Measurements from ENCODE around the gene COQ7. TPM values are rescaled to one million over a fixed set of nuclear protein-coding genes. Genes with fewer than 3 reads are reported as not detected.
A peak's percentile ranks its signal among the peaks of the same experiment; 100 is the strongest.

The COQ7 gene
- total and polyA plus RNA-seq, 8 donors, result 6.9 to 12.6 (median 10.1) TPM

DNA sequence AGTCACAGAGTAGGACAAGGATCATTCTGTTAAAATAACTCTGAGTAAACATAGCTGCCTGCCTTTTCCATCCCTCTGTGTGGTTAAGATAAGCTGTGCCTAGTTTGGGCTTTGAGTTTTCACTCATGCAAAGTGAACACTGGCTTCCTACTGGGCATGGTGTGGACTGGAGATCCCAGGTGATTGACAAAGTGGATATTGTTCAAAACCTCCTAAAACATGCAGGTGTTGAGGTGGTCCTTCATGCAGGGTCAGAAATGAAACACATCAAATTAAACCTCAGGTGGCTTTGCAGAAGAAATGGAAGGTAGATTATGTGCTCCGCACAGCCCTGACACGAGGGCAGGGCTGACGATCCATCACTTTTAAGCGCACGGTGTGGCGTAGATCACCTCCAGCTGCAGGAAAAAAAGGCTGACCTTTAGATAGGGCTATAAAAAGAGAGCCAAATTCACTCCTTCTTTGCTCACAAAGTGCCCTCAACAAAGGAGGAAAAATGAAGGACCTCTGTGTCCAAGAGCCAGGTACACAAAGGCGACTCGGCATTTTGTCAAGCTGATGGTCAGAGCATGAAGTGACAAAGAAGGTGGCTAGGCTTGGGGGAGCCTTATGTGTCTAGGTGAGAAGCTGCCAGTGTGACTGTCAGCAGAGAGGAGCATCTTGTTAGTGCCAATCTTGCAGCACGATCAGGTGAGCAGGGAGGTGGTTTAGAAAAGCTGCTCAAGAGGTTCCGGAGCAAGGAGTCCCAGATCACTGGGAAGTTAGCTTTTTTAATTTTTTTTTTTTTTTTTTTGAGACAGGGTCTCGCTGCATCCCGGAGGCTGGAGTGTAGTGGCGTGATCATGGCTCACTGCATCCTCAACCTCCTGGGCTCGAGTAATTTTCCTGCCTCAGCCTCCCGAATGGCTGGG, 26.5 kb downstream of the COQ7 start:
- Histone ChIP-seq H3K27ac (no peak overlapping the region), H3K4me1 (peaks cover 0 to 4% (median 0%) of the 10 kb centered on the region in 3 donors), H3K27me3 (no peaks in the 10 kb centered on the region), H3K9me3 (no peaks in the 10 kb centered on the region), H3K36me3 (no peaks in the 10 kb centered on the region), H3K4me3 (no peak overlapping the region)
- TF ChIP-seq, protein P1, sequence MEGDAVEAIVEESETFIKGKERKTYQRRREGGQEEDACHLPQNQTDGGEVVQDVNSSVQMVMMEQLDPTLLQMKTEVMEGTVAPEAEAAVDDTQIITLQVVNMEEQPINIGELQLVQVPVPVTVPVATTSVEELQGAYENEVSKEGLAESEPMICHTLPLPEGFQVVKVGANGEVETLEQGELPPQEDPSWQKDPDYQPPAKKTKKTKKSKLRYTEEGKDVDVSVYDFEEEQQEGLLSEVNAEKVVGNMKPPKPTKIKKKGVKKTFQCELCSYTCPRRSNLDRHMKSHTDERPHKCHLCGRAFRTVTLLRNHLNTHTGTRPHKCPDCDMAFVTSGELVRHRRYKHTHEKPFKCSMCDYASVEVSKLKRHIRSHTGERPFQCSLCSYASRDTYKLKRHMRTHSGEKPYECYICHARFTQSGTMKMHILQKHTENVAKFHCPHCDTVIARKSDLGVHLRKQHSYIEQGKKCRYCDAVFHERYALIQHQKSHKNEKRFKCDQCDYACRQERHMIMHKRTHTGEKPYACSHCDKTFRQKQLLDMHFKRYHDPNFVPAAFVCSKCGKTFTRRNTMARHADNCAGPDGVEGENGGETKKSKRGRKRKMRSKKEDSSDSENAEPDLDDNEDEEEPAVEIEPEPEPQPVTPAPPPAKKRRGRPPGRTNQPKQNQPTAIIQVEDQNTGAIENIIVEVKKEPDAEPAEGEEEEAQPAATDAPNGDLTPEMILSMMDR (IDR thresholded peaks at IDR 0.05), result no peak
- intact Hi-C loops (cut with DNase I), result loop anchor here in 2 of 3 donors (10.0 kb wide), 2 partner anchors 411 to 421 kb away; no protein-coding TSS in a partner anchor
- 66 to 71% methylated on average over 15 of the region's 15 CpGs for WGBS, 2 donors
- ATAC-seq (peak in 3 of 4 donors; percentile 21 to 65 (median 22)), FAIRE-seq (no peak), DNase-seq (no peak)

DNA sequence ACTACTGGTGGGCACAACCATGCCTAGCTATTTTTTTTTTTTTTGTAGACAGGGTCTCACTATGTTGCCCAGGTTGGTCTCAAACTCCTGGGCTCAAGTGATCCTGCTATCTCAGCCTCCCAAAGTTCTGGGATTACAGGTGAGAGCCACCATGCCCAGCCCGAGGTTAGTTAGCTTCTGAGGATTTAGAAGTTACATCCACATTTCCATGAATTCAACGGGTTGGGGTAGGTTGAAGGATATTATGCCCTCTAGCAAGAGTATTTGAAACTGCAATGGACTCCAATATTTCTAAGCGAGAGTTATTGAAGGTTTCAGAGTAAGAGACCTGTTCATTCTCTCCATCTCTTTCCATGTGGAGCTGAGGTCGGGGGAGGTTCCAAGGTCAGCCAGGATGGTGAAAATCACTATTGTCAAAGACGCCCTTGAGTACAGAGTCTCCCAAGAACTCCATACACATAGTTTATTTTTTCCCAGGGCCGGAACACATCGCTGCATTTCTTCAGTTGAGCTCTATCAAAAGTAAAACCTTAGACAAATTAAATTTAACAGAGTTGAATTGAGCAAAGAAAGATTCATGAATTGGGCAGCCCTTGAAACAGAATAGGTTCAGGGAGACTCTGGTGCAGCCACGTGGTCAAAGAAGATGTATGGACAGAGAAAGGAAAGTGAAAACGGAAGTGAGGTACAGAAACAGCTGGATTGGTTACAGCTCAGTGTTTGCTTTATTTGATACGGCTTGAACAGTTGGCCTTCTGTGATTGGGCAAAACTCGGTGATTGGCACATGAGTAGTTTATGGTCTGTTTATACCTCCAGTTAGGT, 27.3 kb downstream of the COQ7 start:
- no peaks in the 10 kb centered on the region for H3K36me3 ChIP-seq
- ATAC-seq (peak; percentile 84 to 89 (median 88)), DNase-seq (peak in 2 of 6 donors; percentile 38 to 42), FAIRE-seq (no peak)
- H3K4me1 ChIP-seq, result peaks cover 0 to 4% (median 0%) of the 10 kb centered on the region in 3 donors
- TF ChIP-seq, protein P1 (IDR thresholded peaks at IDR 0.05), result no peak
- no peaks in the 10 kb centered on the region for H3K9me3 ChIP-seq
- no peaks in the 10 kb centered on the region for H3K27me3 ChIP-seq
- WGBS, 2 donors, result 58 to 64% methylated on average over 11 of the region's 11 CpGs
- no peak overlapping the region for H3K27ac ChIP-seq
- H3K4me3 ChIP-seq, result no peak overlapping the region
- intact Hi-C loops (cut with DNase I), result loop anchor here in 2 of 3 donors (10.0 kb wide), 2 partner anchors 410 to 420 kb away; no protein-coding TSS in a partner anchor

DNA sequence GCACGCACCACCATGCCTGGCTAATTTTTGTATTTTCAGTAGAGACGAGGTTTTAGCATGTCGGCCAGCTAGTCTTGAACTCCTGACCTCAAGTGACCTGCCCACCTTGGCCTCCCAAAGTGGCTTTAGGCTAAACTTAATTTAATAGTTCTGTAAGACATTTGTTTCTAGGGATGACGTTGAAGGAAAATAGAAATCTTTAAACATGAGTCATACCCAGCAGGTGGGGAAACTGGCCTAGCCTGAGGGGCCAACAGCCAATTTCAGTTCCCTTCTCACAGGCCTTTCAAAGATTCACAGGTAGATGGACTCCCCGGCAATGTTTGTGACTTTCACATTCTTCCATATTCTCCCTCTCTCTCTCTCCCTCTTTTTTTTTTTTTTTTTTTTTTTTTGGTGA, 28.2 kb downstream of the COQ7 start:
- intact Hi-C loops (cut with DNase I), result loop anchor here in 2 of 3 donors (10.0 kb wide), 2 partner anchors 409 to 419 kb away; no protein-coding TSS in a partner anchor
- no peak overlapping the region for H3K27ac ChIP-seq
- H3K4me1 ChIP-seq, result peaks cover 0 to 4% (median 0%) of the 10 kb centered on the region in 3 donors
- FAIRE-seq, result no peak
- no peaks in the 10 kb centered on the region for H3K27me3 ChIP-seq
- H3K36me3 ChIP-seq, result no peaks in the 10 kb centered on the region
- 90 to 97% methylated on average over 5 of the region's 5 CpGs for WGBS, 2 donors
- H3K9me3 ChIP-seq, result no peaks in the 10 kb centered on the region
- no peak for ATAC-seq
- DNase-seq, result no peak
- TF ChIP-seq, protein P1 (IDR thresholded peaks at IDR 0.05), result no peak
- H3K4me3 ChIP-seq, result no peak overlapping the region

DNA sequence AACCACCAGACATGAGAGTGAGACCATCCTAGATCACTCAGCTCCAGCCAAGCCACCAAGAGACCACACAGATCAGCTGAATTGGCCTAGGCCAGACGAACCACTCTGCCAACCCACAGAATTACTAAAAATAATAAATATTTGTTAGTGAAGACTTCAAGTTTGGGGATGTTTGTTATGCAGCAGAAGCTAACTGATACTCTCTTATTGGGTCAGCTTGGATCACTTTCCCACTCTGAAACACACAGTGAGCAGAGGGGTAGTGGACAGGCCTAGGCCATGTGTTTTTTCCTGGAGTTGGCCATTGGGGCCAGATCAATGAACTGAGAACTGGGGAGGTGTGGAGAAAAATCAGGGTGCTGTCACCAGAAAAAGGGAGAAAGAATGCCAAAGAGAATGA, 30.8 kb downstream of the COQ7 start:
- 91 to 100% methylated on average over 1 of the region's 1 CpG for WGBS, 2 donors
- no peak for DNase-seq
- Histone ChIP-seq H3K27ac (no peak overlapping the region), H3K9me3 (no peaks in the 10 kb centered on the region), H3K36me3 (no peaks in the 10 kb centered on the region), H3K27me3 (no peaks in the 10 kb centered on the region), H3K4me3 (no peak overlapping the region), H3K4me1 (peaks cover 0 to 4% (median 0%) of the 10 kb centered on the region in 3 donors)
- no peak for FAIRE-seq
- ATAC-seq, result no peak
- intact Hi-C loops (cut with DNase I), result loop anchor here in 2 of 3 donors (10.0 kb wide), 2 partner anchors 407 to 417 kb away; no protein-coding TSS in a partner anchor
- TF ChIP-seq, protein P1 (IDR thresholded peaks at IDR 0.05), result no peak

Data from pancreas (tissue), 10 donors.